Activated naive CD8-positive, alpha-beta T cell treated with anti-CD3 and anti-CD28 coated beads, Interleukin-2, amount 50 U/mL, for 24 hours (primary cell): Measurements from ENCODE around the gene TBC1D17.
A peak's percentile ranks its signal among the peaks of the same experiment; 100 is the strongest.

Experiments
- ATAC-seq: fragments of 150-1000 bp; cut with Tn5 transposase; one replicate; pipeline ENCODE4 v1.10.0; 2021
- DNase-seq: peaks from one replicate; pipeline ENCODE4 v3.0.0; 2021
- H3K27ac Mint-ChIP-seq: one replicate; pipeline ENCODE4 v1.8.0; 2021; ENCODE audit warnings: mild to moderate bottlenecking, mixed read lengths
- H3K27me3 Mint-ChIP-seq: one replicate; pipeline ENCODE4 v1.8.0; 2021; ENCODE audit warnings: mixed read lengths
- H3K36me3 Mint-ChIP-seq: one replicate; pipeline ENCODE4 v1.8.0; 2021; ENCODE audit warnings: low read depth, mixed read lengths
- H3K4me1 Mint-ChIP-seq: one replicate; pipeline ENCODE4 v1.8.0; 2021; ENCODE audit warnings: mixed read lengths
- H3K4me3 Mint-ChIP-seq: one replicate; pipeline ENCODE4 v1.8.0; 2021; ENCODE audit warnings: mild to moderate bottlenecking, moderate library complexity, mixed read lengths
- H3K9me3 Mint-ChIP-seq: one replicate; pipeline ENCODE4 v1.8.0; 2021; ENCODE audit warnings: mixed read lengths

The TBC1D17 gene

DNA sequence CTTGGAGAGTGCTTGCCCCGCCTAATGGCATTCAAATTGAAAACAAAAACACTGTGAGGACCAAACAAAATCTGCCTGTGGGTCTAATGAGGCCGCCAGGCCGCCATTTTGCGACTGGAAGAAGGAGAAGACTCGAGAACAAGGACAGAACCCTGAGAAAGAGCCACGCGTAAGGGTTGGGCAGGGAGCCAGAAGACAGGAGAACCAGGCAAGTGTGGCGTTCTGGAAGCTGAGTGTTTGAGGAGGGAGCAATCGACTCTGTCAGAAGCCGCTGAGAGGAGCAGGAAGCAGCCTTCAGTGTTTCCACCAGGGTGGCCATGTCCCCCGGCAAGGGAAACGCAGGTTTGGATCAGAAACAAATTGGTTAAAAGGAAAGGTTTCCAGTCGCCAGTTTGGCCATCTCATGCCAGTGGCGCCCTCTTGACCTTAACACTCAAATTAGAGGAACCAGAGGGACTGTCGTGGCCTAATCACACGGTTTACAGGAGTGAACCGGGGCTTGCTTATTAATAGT is 36.7 kb upstream of the TBC1D17 start:
- no peak for ATAC-seq
- DNase-seq = no peak
- Mint-ChIP-seq H3K9me3 (no peaks in the 10 kb centered on the region), H3K4me1 (no peaks in the 10 kb centered on the region), H3K4me3 (no peak overlapping the region), H3K36me3 (peaks cover 19% of the 10 kb centered on the region), H3K27ac (no peak overlapping the region), H3K27me3 (no peaks in the 10 kb centered on the region)

DNA sequence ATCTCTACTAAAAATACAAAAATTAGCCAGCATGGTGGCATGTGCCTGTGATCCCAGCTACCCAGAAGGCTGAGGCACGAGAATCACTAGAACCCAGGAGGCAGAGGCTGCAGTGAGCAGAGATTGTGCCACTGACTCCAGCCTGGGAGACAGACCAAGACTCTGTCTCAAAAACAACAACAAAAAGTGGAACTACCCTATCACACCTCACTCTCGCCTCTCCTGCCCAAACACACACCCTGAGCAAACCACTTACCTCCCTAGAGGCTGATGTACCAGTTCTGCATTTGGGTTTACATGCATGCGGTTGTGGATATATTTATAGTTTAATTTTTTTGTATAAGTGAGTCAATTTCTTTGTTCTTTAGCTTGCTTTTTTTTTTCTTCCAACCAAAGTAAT is 34.2 kb upstream of the TBC1D17 start:
- H3K4me3 Mint-ChIP-seq = no peak overlapping the region
- no peak overlapping the region for H3K27ac Mint-ChIP-seq
- no peaks in the 10 kb centered on the region for H3K27me3 Mint-ChIP-seq
- H3K4me1 Mint-ChIP-seq = peaks cover 4% of the 10 kb centered on the region
- peaks cover 11% of the 10 kb centered on the region for H3K36me3 Mint-ChIP-seq
- ATAC-seq (no peak), DNase-seq (no peak)
- no peaks in the 10 kb centered on the region for H3K9me3 Mint-ChIP-seq

- peaks cover 16% of the 10 kb centered on the region for H3K4me1 Mint-ChIP-seq
- DNase-seq (no peak), ATAC-seq (no peak)
- no peak overlapping the region for H3K27ac Mint-ChIP-seq
- no peak overlapping the region for H3K4me3 Mint-ChIP-seq
- peaks cover 5% of the 10 kb centered on the region for H3K36me3 Mint-ChIP-seq
- H3K27me3 Mint-ChIP-seq = no peaks in the 10 kb centered on the region
- peaks cover 4% of the 10 kb centered on the region for H3K9me3 Mint-ChIP-seq
These were observed 33.1 kb upstream of the TBC1D17 start for GRCh38 chr19:49844138-49845095.

- no peak overlapping the region for H3K27ac Mint-ChIP-seq
These were observed 32.1 kb upstream of the TBC1D17 start for GRCh38 chr19:49845414-49845813.

GRCh38 chr19:49846408-49846807 is 31.1 kb upstream of the TBC1D17 start:
- no peak overlapping the region for H3K27ac Mint-ChIP-seq

More at GRCh38 chr19:49845414-49845813, 32.1 kb upstream of the TBC1D17 start:
- H3K9me3 Mint-ChIP-seq = peaks cover 9% of the 10 kb centered on the region
- H3K4me3 Mint-ChIP-seq = no peak overlapping the region
- no peak for DNase-seq
- no peak for ATAC-seq
- H3K36me3 Mint-ChIP-seq = peaks cover 5% of the 10 kb centered on the region
- H3K27me3 Mint-ChIP-seq = no peaks in the 10 kb centered on the region
- peaks cover 25% of the 10 kb centered on the region for H3K4me1 Mint-ChIP-seq

GRCh38 chr19:49847731-49848696 is 29.5 kb upstream of the TBC1D17 start:
- H3K36me3 Mint-ChIP-seq = peaks cover 7% of the 10 kb centered on the region
- H3K27ac Mint-ChIP-seq = peak overlapping the region; percentile 46
- no peak overlapping the region for H3K4me3 Mint-ChIP-seq
- peaks cover 9% of the 10 kb centered on the region for H3K9me3 Mint-ChIP-seq
- DNase-seq (no peak), ATAC-seq (no peak)
- H3K4me1 Mint-ChIP-seq = peaks cover 41% of the 10 kb centered on the region
- no peaks in the 10 kb centered on the region for H3K27me3 Mint-ChIP-seq

More at GRCh38 chr19:49846408-49846807, 31.1 kb upstream of the TBC1D17 start:
- no peak for ATAC-seq
- DNase-seq = no peak
- H3K4me3 Mint-ChIP-seq = no peak overlapping the region
- no peaks in the 10 kb centered on the region for H3K27me3 Mint-ChIP-seq
- peaks cover 2% of the 10 kb centered on the region for H3K36me3 Mint-ChIP-seq
- H3K4me1 Mint-ChIP-seq = peaks cover 28% of the 10 kb centered on the region
- H3K9me3 Mint-ChIP-seq = peaks cover 9% of the 10 kb centered on the region

DNA sequence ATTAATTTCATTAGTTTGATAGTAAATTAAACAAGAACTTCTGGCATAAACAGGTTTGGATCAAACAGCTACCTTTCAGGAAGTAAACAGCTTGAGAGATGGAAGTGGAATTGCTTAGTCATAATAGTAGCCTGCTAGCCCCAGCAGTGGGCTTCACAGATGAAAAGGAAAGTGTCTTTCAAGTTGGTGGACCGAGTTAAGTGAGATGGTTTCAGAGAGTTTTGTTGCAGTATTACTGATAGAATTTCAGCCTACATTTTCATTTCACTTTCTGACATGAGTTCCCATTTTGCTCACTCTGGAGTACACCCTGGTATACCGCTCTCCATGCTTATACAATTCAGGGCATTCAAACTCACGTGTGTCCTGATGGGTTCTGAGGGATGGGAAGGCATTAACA is 28.6 kb upstream of the TBC1D17 start:
- Mint-ChIP-seq H3K27me3 (no peaks in the 10 kb centered on the region), H3K9me3 (peaks cover 9% of the 10 kb centered on the region), H3K36me3 (peaks cover 7% of the 10 kb centered on the region), H3K27ac (peak overlapping the region; percentile 72), H3K4me1 (peaks cover 49% of the 10 kb centered on the region), H3K4me3 (peak overlapping the region; percentile 60)
- ATAC-seq (no peak), DNase-seq (no peak)

DNA sequence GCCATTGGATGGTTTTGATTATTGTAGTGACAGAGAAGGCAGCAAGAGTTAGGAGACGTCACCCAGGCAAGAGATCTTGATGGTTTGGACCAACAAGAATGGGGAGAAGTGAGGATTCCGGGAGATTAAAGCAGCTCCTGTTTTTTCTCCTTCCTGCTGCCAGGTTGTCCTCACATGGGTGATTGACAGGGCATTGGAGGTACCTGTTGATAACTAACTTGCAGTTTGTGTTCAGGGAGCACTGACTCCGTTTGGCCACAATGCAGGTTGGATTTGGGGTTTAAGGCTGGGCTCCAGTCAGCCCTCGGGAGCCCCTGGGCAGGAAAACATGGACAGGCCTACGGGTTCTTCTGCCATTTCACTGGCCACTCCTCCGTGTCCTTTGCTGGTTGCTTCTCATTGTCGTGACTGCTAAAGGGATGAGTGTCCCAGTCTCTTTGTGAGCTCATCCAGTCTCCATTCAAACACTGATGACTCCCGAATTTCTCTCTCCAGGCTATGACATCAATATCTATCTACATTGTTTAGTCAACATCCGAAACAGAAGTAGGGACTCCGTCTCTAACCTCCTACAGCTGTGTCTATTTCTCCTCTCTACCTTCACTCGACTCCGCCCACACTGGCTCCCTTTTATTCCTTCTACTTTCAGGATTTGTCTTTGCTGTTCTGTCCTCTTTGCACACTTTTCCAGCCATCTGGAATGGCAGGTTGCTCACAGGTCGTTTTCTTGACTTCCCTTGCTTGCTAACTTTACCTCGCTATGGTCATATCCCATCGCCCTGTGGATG is 27.9 kb upstream of the TBC1D17 start:
- Mint-ChIP-seq H3K4me1 (peaks cover 49% of the 10 kb centered on the region), H3K27ac (peak overlapping the region; percentile 72)

GRCh38 chr19:49850221-49850486 is 27.3 kb upstream of the TBC1D17 start:
- Mint-ChIP-seq H3K9me3 (peaks cover 9% of the 10 kb centered on the region), H3K27me3 (no peaks in the 10 kb centered on the region), H3K4me1 (peaks cover 49% of the 10 kb centered on the region), H3K4me3 (peak overlapping the region; percentile 84), H3K36me3 (peaks cover 7% of the 10 kb centered on the region), H3K27ac (no peak overlapping the region)
- DNase-seq (no peak), ATAC-seq (no peak)

More for the DNA sequence above, 27.9 kb upstream of the TBC1D17 start:
- no peak for DNase-seq
- ATAC-seq = no peak
- Mint-ChIP-seq H3K4me3 (peak overlapping the region; percentile 84), H3K36me3 (peaks cover 7% of the 10 kb centered on the region), H3K27me3 (no peaks in the 10 kb centered on the region), H3K9me3 (peaks cover 9% of the 10 kb centered on the region)

GRCh38 chr19:49850487-49851342 is 26.8 kb upstream of the TBC1D17 start, which contains the start of gene PTOV1:
TSS of gene PTOV1 (plus strand) at chr19:49851159.
- DNase-seq (peak; percentile 93), ATAC-seq (peak; percentile 81)
- Mint-ChIP-seq H3K9me3 (peaks cover 9% of the 10 kb centered on the region), H3K27ac (peak within 1 kb of the TSS; percentile 89), H3K4me1 (peaks cover 49% of the 10 kb centered on the region), H3K27me3 (no peaks in the 10 kb centered on the region), H3K4me3 (peak within 1 kb of the TSS; percentile 84), H3K36me3 (peaks cover 12% of the 10 kb centered on the region)

DNA sequence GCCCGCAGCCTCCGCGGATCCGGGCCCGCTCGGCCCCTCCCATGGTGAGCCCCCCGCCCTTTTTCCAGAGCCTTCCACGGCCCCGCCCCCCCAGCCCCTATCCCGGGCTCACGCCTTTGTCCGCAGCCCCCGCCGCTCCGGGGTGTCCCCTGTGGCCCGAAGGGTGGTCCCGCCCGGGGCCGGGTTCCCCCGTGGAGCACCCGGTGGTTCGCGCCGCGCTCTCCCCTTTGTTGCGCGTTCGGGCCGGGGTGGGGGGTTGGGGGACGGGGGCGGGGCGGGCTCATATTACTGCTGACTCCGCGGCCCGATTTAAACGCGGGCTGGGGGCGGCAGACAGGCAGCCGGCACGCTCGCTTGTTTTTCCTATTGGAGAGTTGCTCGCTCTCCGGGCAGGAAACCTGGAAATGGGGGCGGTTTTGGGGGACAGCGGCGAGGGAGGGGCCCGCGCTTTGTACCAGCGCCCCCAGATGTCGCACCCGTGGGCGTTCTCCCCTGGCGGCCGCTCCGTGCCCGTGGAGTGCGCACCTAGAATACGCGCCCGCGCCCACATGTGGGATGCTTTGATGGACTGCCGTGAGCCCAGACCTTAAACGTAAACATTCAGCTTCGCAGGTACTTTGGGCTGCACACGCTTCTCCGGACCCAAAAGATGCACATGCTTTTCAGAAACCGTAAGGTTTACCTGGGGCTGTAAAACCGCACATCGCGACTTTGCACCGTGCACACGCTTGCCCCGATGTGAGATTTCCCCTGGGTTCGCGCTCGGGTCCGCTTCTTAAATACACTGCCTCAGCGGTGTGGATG is 25.8 kb upstream of the TBC1D17 start:
- ATAC-seq (no peak), DNase-seq (no peak)
- Mint-ChIP-seq H3K9me3 (peaks cover 9% of the 10 kb centered on the region), H3K4me3 (peak overlapping the region; percentile 79), H3K27me3 (no peaks in the 10 kb centered on the region), H3K36me3 (peaks cover 12% of the 10 kb centered on the region), H3K4me1 (peaks cover 49% of the 10 kb centered on the region), H3K27ac (peak overlapping the region; percentile 75)

DNA sequence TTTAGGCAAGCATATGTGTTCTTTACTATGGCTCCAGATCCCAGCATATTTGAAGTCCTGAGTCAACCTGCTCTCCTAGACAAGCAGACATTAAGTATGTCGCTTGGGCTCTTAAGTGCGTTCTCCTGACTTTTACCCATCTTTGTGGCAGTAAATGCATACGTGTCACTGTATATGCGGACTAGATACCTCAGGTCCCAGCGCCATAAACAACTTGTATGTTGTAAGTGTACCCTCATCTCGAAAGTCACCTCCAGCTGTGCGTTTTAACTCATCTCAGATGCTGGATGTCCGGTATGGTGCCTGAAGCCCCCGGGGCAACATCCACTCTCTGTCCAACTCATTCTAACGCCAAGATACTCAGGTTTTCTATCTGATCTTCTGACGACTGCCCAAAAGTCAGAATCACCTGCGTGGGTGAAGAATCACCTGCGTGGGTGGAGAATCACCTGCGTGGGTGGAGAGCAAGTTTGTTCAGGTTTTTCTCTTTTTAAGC is 24.8 kb upstream of the TBC1D17 start:
- H3K36me3 Mint-ChIP-seq = peaks cover 15% of the 10 kb centered on the region
- peaks cover 49% of the 10 kb centered on the region for H3K4me1 Mint-ChIP-seq
- H3K27me3 Mint-ChIP-seq = no peaks in the 10 kb centered on the region
- no peak for DNase-seq
- H3K9me3 Mint-ChIP-seq = peaks cover 9% of the 10 kb centered on the region
- peak overlapping the region; percentile 79 for H3K4me3 Mint-ChIP-seq
- peak overlapping the region; percentile 75 for H3K27ac Mint-ChIP-seq
- no peak for ATAC-seq
